PC-3 (cell line): ENCODE data around the gene RSPH10B2. TPM values are rescaled to one million over a fixed set of nuclear protein-coding genes. Genes with fewer than 3 reads are reported as not detected.
"Not testable (repeated sequence)": the region's sequence is repeated elsewhere in the genome, so short reads cannot be mapped to it uniquely, and the experiment has no call there.

ENCODE experiments used
- ATAC-seq: fragments of 200-7000 bp; cut with Tn5 transposase; 2 replicates; pipeline ENCODE4 v1.9.1; 2020; ENCODE audit warnings: mild to moderate bottlenecking, moderate library complexity
- BruUV-seq: library from RNA; stranded (reverse); fragments of 400-500 nt; replicated peaks from 2 replicates; lab custom pipeline; 2021; lab: Mats Ljungman, UMichigan
- CTCF ChIA-PET: fragments of 300-600 bp; sonication (Branson Sonifier 250); formaldehyde crosslinking; loops from one replicate; lab custom pipeline; 2022; ENCODE audit warnings: antibody characterized with exemption; lab: Charles Lee
- POLR2A ChIA-PET: fragments of 300-600 bp; sonication (Branson Sonifier 250); formaldehyde crosslinking; loops from one replicate; lab custom pipeline; 2022; ENCODE audit warnings: antibody characterized with exemption; ENCODE audit not compliant: unreplicated experiment; lab: Charles Lee
- DNase-seq: peaks from one replicate; pipeline ENCODE4 v3.0.0-alpha.2; 2015
- H2AFZ ChIP-seq: fragments of 300-600 bp; sonication (generic); 2 replicates; pipeline ENCODE4 v1.6.0; 2016; ENCODE audit warnings: antibody characterized with exemption, low read length
- H3F3A ChIP-seq: fragments of 300-600 bp; sonication (generic); one replicate; pipeline ENCODE4 v1.6.0; 2017; ENCODE audit warnings: antibody characterized with exemption, low read length, control low read depth, mild to moderate bottlenecking; ENCODE audit not compliant: unreplicated experiment
- H3K27ac ChIP-seq: fragments of 300-600 bp; sonication (generic); 2 replicates; pipeline ENCODE4 v1.5.1; 2016; ENCODE audit warnings: mild to moderate bottlenecking, low read length
- H3K27me3 ChIP-seq: fragments of 300-600 bp; sonication (generic); 2 replicates; pipeline ENCODE4 v1.6.1; 2016; ENCODE audit warnings: low read length, mixed read lengths
- H3K36me3 ChIP-seq: fragments of 300-600 bp; sonication (generic); 2 replicates; pipeline ENCODE4 v1.6.1; 2016; ENCODE audit warnings: low read depth, mixed run types, low read length, mixed read lengths
- H3K4me1 ChIP-seq: fragments of 300-600 bp; sonication (generic); 2 replicates; pipeline ENCODE4 v1.5.1; 2016; ENCODE audit warnings: low read length; ENCODE audit not compliant: insufficient read depth
- H3K4me2 ChIP-seq: fragments of 300-600 bp; sonication (generic); 2 replicates; pipeline ENCODE4 v1.6.0; 2016; ENCODE audit warnings: low read length
- H3K4me3 ChIP-seq: fragments of 300-600 bp; sonication (generic); 2 replicates; pipeline ENCODE4 v1.5.1; 2016; ENCODE audit warnings: mild to moderate bottlenecking, low read length, mixed read lengths
- H3K79me2 ChIP-seq: fragments of 300-600 bp; sonication (generic); 2 replicates; pipeline ENCODE4 v1.6.1; 2017; ENCODE audit warnings: low read length, mixed read lengths
- H3K9ac ChIP-seq: fragments of 300-600 bp; sonication (generic); 2 replicates; pipeline ENCODE4 v1.6.0; 2016; ENCODE audit warnings: mild to moderate bottlenecking, low read length
- H3K9me2 ChIP-seq: fragments of 300-600 bp; sonication (generic); replicated peaks from 2 replicates; pipeline ENCODE4 v1.6.1; 2016; ENCODE audit warnings: mixed run types, low read length, mixed read lengths
- H3K9me3 ChIP-seq: fragments of 300-600 bp; sonication (generic); 2 replicates; pipeline ENCODE4 v1.6.1; 2016; ENCODE audit warnings: low read length, mixed read lengths
- H4K20me1 ChIP-seq: fragments of 300-600 bp; sonication (generic); 2 replicates; pipeline ENCODE4 v1.6.1; 2016; ENCODE audit warnings: low read length, mixed read lengths
- CTCF ChIP-seq: fragments of 300-600 bp; sonication (generic); conservative IDR thresholded peaks from 2 replicates; pipeline ENCODE4 v1.5.1; 2017; ENCODE audit warnings: antibody characterized with exemption, low read depth, mild to moderate bottlenecking, low read length
- EZH2 ChIP-seq: fragments of 300-600 bp; sonication (generic); IDR thresholded peaks from one replicate; pipeline ENCODE4 v1.6.1; 2017; ENCODE audit warnings: antibody characterized with exemption, mild to moderate bottlenecking, low read length; ENCODE audit not compliant: unreplicated experiment
- EZH2phosphoT487 ChIP-seq: fragments of 300-600 bp; sonication (generic); IDR thresholded peaks from 2 replicates; pipeline ENCODE4 v1.6.1; 2018; ENCODE audit warnings: mild to moderate bottlenecking, antibody characterized with exemption, low read length, borderline replicate concordance
- intact Hi-C: fragments of 100-400 bp; cut with micrococcal nuclease; formaldehyde crosslinking; loops from 2 replicates; pipeline ENCODE4 v1.9.0; 2023
- total RNA-seq: library from RNA; depleted of rRNA; stranded (reverse); fragments of >200 nt; gene quantifications from 2 replicates; pipeline ENCODE4 v1.2.3, GENCODE V29; 2014

Gene RSPH10B2
- total RNA-seq, 1 experiment from 2014 or later = 0.47 TPM

- Histone ChIP-seq H3K4me1 (peaks cover 7% of the 10 kb centered on the region), H3K27me3 (no peaks in the 10 kb centered on the region), H4K20me1 (no peaks in the 10 kb centered on the region), H3K36me3 (peaks cover 9% of the 10 kb centered on the region), H2AFZ (peak overlapping the region; percentile 67), H3K4me3 (peak overlapping the region; percentile 94), H3F3A (no peaks in the 10 kb centered on the region), H3K9me2 (no peaks in the 10 kb centered on the region), H3K27ac (no peak overlapping the region; the same call in 1 of the 2 replicates), H3K9ac (peak overlapping the region; percentile 94), H3K4me2 (peak overlapping the region; percentile 94), H3K9me3 (no peaks in the 10 kb centered on the region), H3K79me2 (peaks cover 29% of the 10 kb centered on the region)
- ATAC-seq (no peak; the same call in none of the 2 replicates), DNase-seq (no peak)
- ChIA-PET POLR2A (no interaction called here), CTCF (no interaction called here)
- intact Hi-C loops = no loop called here
- no peak for TF ChIP-seq EZH2phosphoT487
- TF ChIP-seq CTCF = no peak
- no peak for TF ChIP-seq EZH2
- no TSS peak for BruUV-seq
Observed at GRCh38 chr7:6730343-6730633, 23.6 kb upstream of the RSPH10B2 start.

GRCh38 chr7:6738415-6738814, 15.5 kb upstream of the RSPH10B2 start:
- DNase-seq, H3K4me3 ChIP-seq, CTCF ChIA-PET, H2AFZ ChIP-seq, H3K36me3 ChIP-seq, H3K27me3 ChIP-seq, ATAC-seq, H3F3A ChIP-seq, intact Hi-C loops, POLR2A ChIA-PET, H3K9ac ChIP-seq, H3K9me3 ChIP-seq, H3K27ac ChIP-seq, H3K9me2 ChIP-seq, BruUV-seq, H4K20me1 ChIP-seq, H3K4me1 ChIP-seq, H3K79me2 ChIP-seq, H3K4me2 ChIP-seq: not testable (repeated sequence)

GRCh38 chr7:6744410-6745100, 9.3 kb upstream of the RSPH10B2 start:
- H3K4me3 ChIP-seq, intact Hi-C loops, H3K4me1 ChIP-seq, H3K9me3 ChIP-seq, H4K20me1 ChIP-seq, H3K9me2 ChIP-seq, CTCF ChIA-PET, H3F3A ChIP-seq, H2AFZ ChIP-seq, H3K9ac ChIP-seq, H3K4me2 ChIP-seq, H3K79me2 ChIP-seq, POLR2A ChIA-PET, H3K36me3 ChIP-seq, BruUV-seq, DNase-seq, H3K27ac ChIP-seq, H3K27me3 ChIP-seq, ATAC-seq: not testable (repeated sequence)

GRCh38 chr7:6749335-6749734, 4.6 kb upstream of the RSPH10B2 start:
- H3K4me3 ChIP-seq, H3K27ac ChIP-seq, H3K4me2 ChIP-seq, CTCF ChIA-PET, H3F3A ChIP-seq, H3K4me1 ChIP-seq, BruUV-seq, H3K9ac ChIP-seq, H4K20me1 ChIP-seq, H3K9me2 ChIP-seq, intact Hi-C loops, ATAC-seq, POLR2A ChIA-PET, H3K79me2 ChIP-seq, H3K27me3 ChIP-seq, DNase-seq, H2AFZ ChIP-seq, H3K9me3 ChIP-seq, H3K36me3 ChIP-seq: not testable (repeated sequence)

- POLR2A ChIA-PET = not testable (repeated sequence)
Observed at GRCh38 chr7:6750173-6750572, 3.7 kb upstream of the RSPH10B2 start.

GRCh38 chr7:6761186-6761585, 7.3 kb downstream of the RSPH10B2 start:
- H3K36me3 ChIP-seq, H3F3A ChIP-seq, H3K27me3 ChIP-seq, CTCF ChIA-PET, ATAC-seq, H3K27ac ChIP-seq, H3K9me3 ChIP-seq, H4K20me1 ChIP-seq, DNase-seq, intact Hi-C loops, H2AFZ ChIP-seq, H3K4me3 ChIP-seq, POLR2A ChIA-PET, H3K4me2 ChIP-seq, BruUV-seq, H3K79me2 ChIP-seq, H3K9me2 ChIP-seq, H3K9ac ChIP-seq, H3K4me1 ChIP-seq: not testable (repeated sequence)

More at GRCh38 chr7:6750173-6750572, 3.7 kb upstream of the RSPH10B2 start:
- H4K20me1 ChIP-seq, intact Hi-C loops, H3K27ac ChIP-seq, H3F3A ChIP-seq, H2AFZ ChIP-seq, H3K4me2 ChIP-seq, H3K27me3 ChIP-seq, CTCF ChIA-PET, ATAC-seq, H3K9ac ChIP-seq, BruUV-seq, H3K4me3 ChIP-seq, H3K79me2 ChIP-seq, H3K4me1 ChIP-seq, H3K36me3 ChIP-seq, H3K9me2 ChIP-seq, H3K9me3 ChIP-seq, DNase-seq: not testable (repeated sequence)
